CD14-positive monocyte (primary cell): ENCODE results near the gene DCP1B. TPM values are rescaled to one million over a fixed set of nuclear protein-coding genes. Genes with fewer than 3 reads are reported as not detected.

ENCODE experiments used
- DNase-seq, 3 donors: peaks; one replicate each; pipeline ENCODE4 v3.0.0-alpha.2; 2011 to 2022
- H2AFZ ChIP-seq: 2 replicates; pipeline ENCODE4 v1.6.0; 2012; ENCODE audit warnings: mild to moderate bottlenecking, low read depth, low read length, inconsistent platforms; ENCODE audit not compliant: insufficient read depth, poor library complexity, severe bottlenecking
- H3K27ac ChIP-seq, 2 donors: 1 replicate in 1 of 2; 2 replicates in 1 of 2; pipeline ENCODE4 v1.5.1; 2012 to 2013; ENCODE audit warnings: low read length in 2 of 2, control low read depth in 1 of 2, inconsistent platforms in 1 of 2, low read depth in 1 of 2, mild to moderate bottlenecking in 1 of 2
- H3K27me3 ChIP-seq, 2 donors: one replicate each; pipeline versions ENCODE4 v1.6.0 to v1.6.1; 2011 to 2013; ENCODE audit warnings: low read length in 2 of 2; ENCODE audit not compliant: control insufficient read depth in 2 of 2, insufficient read depth in 2 of 2
- H3K36me3 ChIP-seq, 2 donors: replicated peaks in 1 of 2; 1 replicate in 1 of 2; 2 replicates in 1 of 2; pipeline versions ENCODE4 v1.5.1 to v1.6.1; 2012 to 2013; ENCODE audit warnings: low read length in 2 of 2, control low read depth in 1 of 2, inconsistent platforms in 1 of 2, mild to moderate bottlenecking in 1 of 2; ENCODE audit not compliant: insufficient read depth in 2 of 2, control insufficient read depth in 1 of 2
- H3K4me1 ChIP-seq, 2 donors: 1 replicate in 1 of 2; 2 replicates in 1 of 2; pipeline versions ENCODE4 v1.5.1 to v1.6.1; 2012 to 2013; ENCODE audit warnings: low read length in 2 of 2, control low read depth in 1 of 2, inconsistent platforms in 1 of 2, mild to moderate bottlenecking in 1 of 2, moderate library complexity in 1 of 2; ENCODE audit not compliant: insufficient read depth in 2 of 2, control insufficient read depth in 1 of 2
- H3K4me2 ChIP-seq: replicated peaks from 2 replicates; pipeline ENCODE3; 2012; ENCODE audit warnings: low read length, moderate library complexity, mild to moderate bottlenecking; ENCODE audit not compliant: poor library complexity, severe bottlenecking; ENCODE audit errors: extremely low read depth
- H3K4me3 ChIP-seq, 3 experiments: fragments of 200-600 bp in 1 of 3; sonication (generic) in 1 of 3; replicated peaks in 1 of 3; 1 replicate in 2 of 3; 2 replicates in 1 of 3; pipeline ENCODE4 v1.5.1; 2011 to 2013; ENCODE audit warnings: low read length in 3 of 3, mild to moderate bottlenecking in 3 of 3, control low read depth in 2 of 3, low read depth in 2 of 3, inconsistent platforms in 1 of 3, moderate library complexity in 1 of 3
- H3K79me2 ChIP-seq: 2 replicates; pipeline ENCODE4 v1.6.0; 2012; ENCODE audit warnings: mild to moderate bottlenecking, control low read depth, inconsistent platforms, low read length, moderate library complexity; ENCODE audit not compliant: insufficient read depth
- H3K9ac ChIP-seq: 2 replicates; pipeline ENCODE4 v1.6.0; 2017; ENCODE audit warnings: low read length, mild to moderate bottlenecking; ENCODE audit not compliant: insufficient read depth, poor library complexity, severe bottlenecking
- H3K9me3 ChIP-seq, 2 donors: replicated peaks in 1 of 2; 1 replicate in 1 of 2; 2 replicates in 1 of 2; pipeline versions ENCODE4 v1.5.1 to v1.6.1; 2012 to 2013; ENCODE audit warnings: low read length in 2 of 2, control low read depth in 1 of 2; ENCODE audit not compliant: control insufficient read depth in 1 of 2, insufficient read depth in 1 of 2
- H4K20me1 ChIP-seq: 2 replicates; pipeline ENCODE4 v1.6.0; 2012; ENCODE audit warnings: mild to moderate bottlenecking, low read length, control low read depth, moderate library complexity; ENCODE audit not compliant: insufficient read depth
- H3K27ac Mint-ChIP-seq, 7 donors: one replicate each; pipeline ENCODE4 v1.8.0; 2020; ENCODE audit warnings: mild to moderate bottlenecking in 7 of 7, mixed read lengths in 7 of 7, moderate library complexity in 6 of 7, inconsistent platforms in 2 of 7
- H3K27me3 Mint-ChIP-seq, 3 donors: one replicate each; pipeline ENCODE4 v1.8.0; 2021 to 2022; ENCODE audit warnings: low read depth in 3 of 3, mild to moderate bottlenecking in 3 of 3, mixed read lengths in 3 of 3, moderate library complexity in 3 of 3, inconsistent platforms in 1 of 3
- H3K36me3 Mint-ChIP-seq, 2 donors: one replicate each; pipeline ENCODE4 v1.8.0; 2020; ENCODE audit warnings: mixed read lengths in 2 of 2, inconsistent platforms in 1 of 2, mild to moderate bottlenecking in 1 of 2
- H3K4me1 Mint-ChIP-seq: one replicate; pipeline ENCODE4 v1.8.0; 2020; ENCODE audit warnings: mild to moderate bottlenecking, mixed read lengths
- H3K4me3 Mint-ChIP-seq, 2 donors: one replicate each; pipeline ENCODE4 v1.8.0; 2020; ENCODE audit warnings: mild to moderate bottlenecking in 2 of 2, mixed read lengths in 2 of 2, moderate library complexity in 1 of 2
- H3K9me3 Mint-ChIP-seq, 7 donors: one replicate each; pipeline ENCODE4 v1.8.0; 2020 to 2022; ENCODE audit warnings: mixed read lengths in 7 of 7, mild to moderate bottlenecking in 6 of 7, moderate library complexity in 6 of 7, inconsistent platforms in 2 of 7
- WGBS: methylation state at CpG from one replicate; pipeline ENCODE4 v1.1.5; 2013; ENCODE audit warnings: missing lambda C conversion rate; ENCODE audit not compliant: insufficient coverage; 5-methylcytosine and 5-hydroxymethylcytosine counted together
- intact Hi-C, 2 donors: fragments of 100-400 bp; cut with micrococcal nuclease; formaldehyde crosslinking; loops; one replicate each; pipeline versions ENCODE4 v1.15.0 to v1.15.1; 2023
- polyA plus RNA-seq, 3 donors: library from polyadenylated mRNA; depleted of rRNA in 1 of 3; unstranded in 2 of 3; stranded (reverse) in 1 of 3; fragments of 300-500 nt in 2 of 3; fragments of >200 nt in 1 of 3; fragmentation: Illumina TruSeq in 2 of 3; gene quantifications; 1 replicate in 2 of 3; 2 replicates in 1 of 3; pipeline ENCODE4 v1.2.3, GENCODE V29; 2012 to 2021
- TF ChIP-seq, protein P1 (sequence below): fragments of 200-600 bp; IDR thresholded peaks from one replicate; pipeline ENCODE4 v1.8.0; 2022; ENCODE audit warnings: antibody characterized with exemption, mild to moderate bottlenecking

DCP1B gene
- polyA plus RNA-seq, 3 donors: 3.6 to 5.1 (median 4.9) TPM

- WGBS: 88% methylated on average over 7 of the region's 9 CpGs
- H3K27ac Mint-ChIP-seq: no peak overlapping the region
- no peaks in the 10 kb centered on the region for H4K20me1 ChIP-seq
- no peaks in the 10 kb centered on the region for H3K36me3 ChIP-seq
- H3K4me3 ChIP-seq: no peak overlapping the region
- H3K27ac ChIP-seq: no peak overlapping the region
- H3K4me1 ChIP-seq: no peaks in the 10 kb centered on the region
- H3K27me3 ChIP-seq: peaks cover 0 to 3% of the 10 kb centered on the region in 2 donors
- TF ChIP-seq, protein P1, sequence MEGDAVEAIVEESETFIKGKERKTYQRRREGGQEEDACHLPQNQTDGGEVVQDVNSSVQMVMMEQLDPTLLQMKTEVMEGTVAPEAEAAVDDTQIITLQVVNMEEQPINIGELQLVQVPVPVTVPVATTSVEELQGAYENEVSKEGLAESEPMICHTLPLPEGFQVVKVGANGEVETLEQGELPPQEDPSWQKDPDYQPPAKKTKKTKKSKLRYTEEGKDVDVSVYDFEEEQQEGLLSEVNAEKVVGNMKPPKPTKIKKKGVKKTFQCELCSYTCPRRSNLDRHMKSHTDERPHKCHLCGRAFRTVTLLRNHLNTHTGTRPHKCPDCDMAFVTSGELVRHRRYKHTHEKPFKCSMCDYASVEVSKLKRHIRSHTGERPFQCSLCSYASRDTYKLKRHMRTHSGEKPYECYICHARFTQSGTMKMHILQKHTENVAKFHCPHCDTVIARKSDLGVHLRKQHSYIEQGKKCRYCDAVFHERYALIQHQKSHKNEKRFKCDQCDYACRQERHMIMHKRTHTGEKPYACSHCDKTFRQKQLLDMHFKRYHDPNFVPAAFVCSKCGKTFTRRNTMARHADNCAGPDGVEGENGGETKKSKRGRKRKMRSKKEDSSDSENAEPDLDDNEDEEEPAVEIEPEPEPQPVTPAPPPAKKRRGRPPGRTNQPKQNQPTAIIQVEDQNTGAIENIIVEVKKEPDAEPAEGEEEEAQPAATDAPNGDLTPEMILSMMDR: no peak
- H3K4me2 ChIP-seq: no peak overlapping the region
- no peak overlapping the region for H2AFZ ChIP-seq
- peaks cover 5 to 12% (median 9%) of the 10 kb centered on the region in 3 donors for H3K27me3 Mint-ChIP-seq
- H3K9me3 ChIP-seq: no peaks in the 10 kb centered on the region
- H3K79me2 ChIP-seq: no peaks in the 10 kb centered on the region
- no peak for DNase-seq
- no peaks in the 10 kb centered on the region for H3K36me3 Mint-ChIP-seq
- no peak overlapping the region for H3K9ac ChIP-seq
- intact Hi-C loops: no loop called here
- no peaks in the 10 kb centered on the region for H3K4me1 Mint-ChIP-seq
- peaks cover 0 to 5% (median 0%) of the 10 kb centered on the region in 7 donors for H3K9me3 Mint-ChIP-seq
- H3K4me3 Mint-ChIP-seq: no peak overlapping the region
Measured at GRCh38 chr12:2016862-2017545, 12.7 kb upstream of the DCP1B start.

DNA sequence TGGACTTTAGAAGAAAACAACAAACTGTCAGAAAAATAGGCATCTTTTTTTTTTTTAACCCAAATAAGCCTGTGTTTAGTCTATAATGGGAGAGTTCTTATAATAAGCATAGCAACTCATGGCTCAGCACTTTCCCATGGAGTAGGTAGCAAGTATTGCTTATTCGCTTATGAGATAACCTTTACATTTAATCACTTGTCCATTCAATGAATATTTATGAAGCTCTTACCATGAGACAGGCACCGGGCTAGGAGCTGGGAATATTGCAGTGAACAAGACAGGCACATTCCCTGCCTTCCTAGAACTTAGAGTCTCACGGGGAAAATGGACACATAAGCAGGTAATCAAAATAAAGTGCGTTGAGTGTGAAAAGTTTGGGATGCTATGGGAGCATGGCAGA lies 10.0 kb upstream of the DCP1B start:
- Histone ChIP-seq H3K4me1 (no peaks in the 10 kb centered on the region), H3K27ac (no peak overlapping the region), H3K9ac (no peak overlapping the region), H3K79me2 (no peaks in the 10 kb centered on the region), H2AFZ (no peak overlapping the region), H3K36me3 (no peaks in the 10 kb centered on the region), H3K9me3 (no peaks in the 10 kb centered on the region), H3K27me3 (no peaks in the 10 kb centered on the region), H3K4me3 (no peak overlapping the region), H3K4me2 (no peak overlapping the region), H4K20me1 (no peaks in the 10 kb centered on the region)
- WGBS: 100% methylated on average over 1 of the region's 4 CpGs
- Mint-ChIP-seq H3K27me3 (peaks cover 2 to 14% (median 12%) of the 10 kb centered on the region in 3 donors), H3K27ac (no peak overlapping the region), H3K4me3 (no peak overlapping the region), H3K4me1 (no peaks in the 10 kb centered on the region), H3K9me3 (peaks cover 0 to 3% (median 0%) of the 10 kb centered on the region in 7 donors), H3K36me3 (no peaks in the 10 kb centered on the region)
- intact Hi-C loops: no loop called here
- TF ChIP-seq, protein P1: no peak
- no peak for DNase-seq
